ENCODE measurements around the gene CD109.
A peak's percentile ranks its signal among the peaks of the same experiment; 100 is the strongest.

Gene CD109

DNA sequence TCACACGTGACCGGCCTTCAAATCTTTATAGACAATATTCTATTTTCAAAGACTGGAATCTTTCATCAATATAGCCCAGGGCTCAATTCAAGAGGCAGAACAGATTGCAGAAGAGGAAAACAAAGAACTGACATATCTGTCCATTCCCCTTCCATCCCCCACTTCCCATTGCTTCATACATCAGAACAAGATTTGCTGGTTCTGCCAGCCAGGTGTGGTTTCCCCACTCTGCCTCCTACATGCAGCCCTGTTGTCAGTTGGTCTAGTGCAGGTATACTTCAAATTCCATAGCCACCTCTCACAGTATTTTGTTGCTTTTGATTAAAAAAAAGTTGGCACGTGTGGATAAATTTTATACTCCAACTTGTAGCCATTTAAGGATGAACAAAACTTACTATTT lies 174.9 kb downstream of the CD109 start:
- TF ChIP-seq, protein P1, sequence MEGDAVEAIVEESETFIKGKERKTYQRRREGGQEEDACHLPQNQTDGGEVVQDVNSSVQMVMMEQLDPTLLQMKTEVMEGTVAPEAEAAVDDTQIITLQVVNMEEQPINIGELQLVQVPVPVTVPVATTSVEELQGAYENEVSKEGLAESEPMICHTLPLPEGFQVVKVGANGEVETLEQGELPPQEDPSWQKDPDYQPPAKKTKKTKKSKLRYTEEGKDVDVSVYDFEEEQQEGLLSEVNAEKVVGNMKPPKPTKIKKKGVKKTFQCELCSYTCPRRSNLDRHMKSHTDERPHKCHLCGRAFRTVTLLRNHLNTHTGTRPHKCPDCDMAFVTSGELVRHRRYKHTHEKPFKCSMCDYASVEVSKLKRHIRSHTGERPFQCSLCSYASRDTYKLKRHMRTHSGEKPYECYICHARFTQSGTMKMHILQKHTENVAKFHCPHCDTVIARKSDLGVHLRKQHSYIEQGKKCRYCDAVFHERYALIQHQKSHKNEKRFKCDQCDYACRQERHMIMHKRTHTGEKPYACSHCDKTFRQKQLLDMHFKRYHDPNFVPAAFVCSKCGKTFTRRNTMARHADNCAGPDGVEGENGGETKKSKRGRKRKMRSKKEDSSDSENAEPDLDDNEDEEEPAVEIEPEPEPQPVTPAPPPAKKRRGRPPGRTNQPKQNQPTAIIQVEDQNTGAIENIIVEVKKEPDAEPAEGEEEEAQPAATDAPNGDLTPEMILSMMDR (IDR thresholded peaks at IDR 0.05; ENCODE audit: low read depth, low read length), result no peak
- no peak for DNase-seq (ENCODE audit: low read depth in 2 of 2)
- no peak overlapping the region for H3K4me3 ChIP-seq (replicated peaks in 1 of 2; ENCODE audit: low read depth in 2 of 2, low read length in 2 of 2)

DNA sequence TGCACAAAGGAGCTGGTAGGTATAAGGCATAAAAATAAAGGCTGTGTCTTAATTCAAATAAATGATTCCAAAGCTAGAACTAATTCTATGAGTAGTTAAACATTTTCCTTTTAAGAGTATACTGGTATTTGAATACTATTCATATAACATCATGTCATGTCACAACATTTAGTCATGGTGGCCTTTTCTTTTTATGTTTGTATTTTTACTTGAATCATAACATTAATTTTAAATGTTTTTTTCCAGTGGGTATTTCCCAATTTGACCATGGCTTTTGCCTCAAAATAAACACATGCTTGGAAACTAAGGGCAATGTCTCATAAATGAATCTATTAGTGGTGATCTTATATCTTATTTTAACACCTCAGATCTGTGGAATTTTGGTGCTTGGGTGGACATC lies 177.1 kb downstream of the CD109 start:
- TF ChIP-seq, protein P1 (IDR thresholded peaks at IDR 0.05; ENCODE audit: low read depth, low read length), result no peak
- DNase-seq (ENCODE audit: low read depth in 2 of 2), result peak in 1 of 2 donors; percentile 56
- no peak overlapping the region for H3K4me3 ChIP-seq (replicated peaks in 1 of 2; ENCODE audit: low read depth in 2 of 2, low read length in 2 of 2)

All from cardiac fibroblast (primary cell).